SK-N-SH treated with all-trans-retinoic acid at 6 μM for 48 hours (cell line): ENCODE results near the gene EXOSC10.
"Not testable (repeated sequence)": the region's sequence is repeated elsewhere in the genome, so short reads cannot be mapped to it uniquely, and the experiment has no call there.

ENCODE experiments used
- CSDC2 ChIP-seq: fragments of 250-450 bp; sonication (Bioruptor Pico); IDR thresholded peaks from 2 replicates; pipeline ENCODE4 v1.5.0; 2020; ENCODE audit warnings: mild to moderate bottlenecking, moderate library complexity
- ESRRG ChIP-seq: fragments of 250-450 bp; sonication (Bioruptor Pico); IDR thresholded peaks from 2 replicates; pipeline ENCODE4 v1.6.1; 2021; ENCODE audit warnings: mild to moderate bottlenecking
- GLIS3 ChIP-seq: fragments of 250-450 bp; sonication (Bioruptor Pico); IDR thresholded peaks from 2 replicates; pipeline ENCODE4 v1.5.0; 2020; ENCODE audit warnings: mild to moderate bottlenecking, moderate library complexity
- OSR1 ChIP-seq: fragments of 250-450 bp; sonication (Bioruptor Pico); IDR thresholded peaks from 2 replicates; pipeline ENCODE4 v1.8.0; 2022; ENCODE audit warnings: moderate library complexity, mild to moderate bottlenecking, inconsistent platforms
- SNAI2 ChIP-seq: fragments of 250-450 bp; sonication (Bioruptor Pico); IDR thresholded peaks from 2 replicates; pipeline ENCODE4 v1.5.0; 2020; ENCODE audit warnings: mild to moderate bottlenecking, moderate library complexity
- TOX ChIP-seq: fragments of 250-450 bp; sonication (Bioruptor Pico); IDR thresholded peaks from 2 replicates; pipeline ENCODE4 v1.8.0; 2021; ENCODE audit warnings: mild to moderate bottlenecking, moderate library complexity, borderline replicate concordance
- ZFP3 ChIP-seq: fragments of 250-450 bp; sonication (Bioruptor Pico); IDR thresholded peaks from 2 replicates; pipeline ENCODE4 v1.5.0; 2020; ENCODE audit warnings: mild to moderate bottlenecking, moderate library complexity
- ZFP30 ChIP-seq: fragments of 450-650 bp; formaldehyde crosslinking; IDR thresholded peaks from 2 replicates; pipeline ENCODE4 v1.5.0; 2022; ENCODE audit warnings: mild to moderate bottlenecking, moderate library complexity
- ZNF565 ChIP-seq: fragments of 450-650 bp; formaldehyde crosslinking; conservative IDR thresholded peaks from 2 replicates; pipeline ENCODE4 v1.5.0; 2020; ENCODE audit warnings: low read depth, mild to moderate bottlenecking, moderate library complexity
- TF ChIP-seq, protein P1 (sequence below): fragments of 250-450 bp; sonication (Bioruptor Pico); IDR thresholded peaks from 2 replicates; pipeline ENCODE4 v1.8.0; 2020; ENCODE audit warnings: mild to moderate bottlenecking, moderate library complexity, borderline replicate concordance
- TF ChIP-seq, protein P2 (sequence below): fragments of 250-450 bp; sonication (Bioruptor Pico); IDR thresholded peaks from 2 replicates; pipeline ENCODE4 v1.5.1; 2021; ENCODE audit warnings: mild to moderate bottlenecking, moderate library complexity
- TF ChIP-seq, protein P3 (sequence below): fragments of 250-450 bp; sonication (Bioruptor Pico); IDR thresholded peaks from 2 replicates; pipeline ENCODE4 v1.5.1; 2020; ENCODE audit warnings: low read depth, mild to moderate bottlenecking, moderate library complexity

DNA sequence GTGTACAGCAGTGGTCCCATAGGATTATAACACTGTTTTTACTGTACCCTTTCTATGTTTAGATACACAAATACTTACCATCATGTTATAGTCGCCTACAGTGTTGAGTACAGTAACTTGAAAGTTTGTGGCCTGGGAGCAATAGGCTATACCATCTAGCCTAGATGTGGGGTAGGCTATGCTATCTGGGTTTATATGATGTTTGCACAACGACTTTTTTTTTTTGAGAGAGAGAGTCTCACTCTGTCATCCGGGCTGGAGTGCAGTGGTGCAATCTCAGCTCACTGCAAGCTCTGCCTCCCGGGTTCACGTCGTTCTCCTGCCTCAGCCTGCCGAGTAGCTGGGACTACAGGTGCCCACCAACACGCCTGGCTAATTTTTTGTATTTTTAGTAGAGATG, 80.3 kb downstream of the EXOSC10 start:
- TF ChIP-seq, protein P1, sequence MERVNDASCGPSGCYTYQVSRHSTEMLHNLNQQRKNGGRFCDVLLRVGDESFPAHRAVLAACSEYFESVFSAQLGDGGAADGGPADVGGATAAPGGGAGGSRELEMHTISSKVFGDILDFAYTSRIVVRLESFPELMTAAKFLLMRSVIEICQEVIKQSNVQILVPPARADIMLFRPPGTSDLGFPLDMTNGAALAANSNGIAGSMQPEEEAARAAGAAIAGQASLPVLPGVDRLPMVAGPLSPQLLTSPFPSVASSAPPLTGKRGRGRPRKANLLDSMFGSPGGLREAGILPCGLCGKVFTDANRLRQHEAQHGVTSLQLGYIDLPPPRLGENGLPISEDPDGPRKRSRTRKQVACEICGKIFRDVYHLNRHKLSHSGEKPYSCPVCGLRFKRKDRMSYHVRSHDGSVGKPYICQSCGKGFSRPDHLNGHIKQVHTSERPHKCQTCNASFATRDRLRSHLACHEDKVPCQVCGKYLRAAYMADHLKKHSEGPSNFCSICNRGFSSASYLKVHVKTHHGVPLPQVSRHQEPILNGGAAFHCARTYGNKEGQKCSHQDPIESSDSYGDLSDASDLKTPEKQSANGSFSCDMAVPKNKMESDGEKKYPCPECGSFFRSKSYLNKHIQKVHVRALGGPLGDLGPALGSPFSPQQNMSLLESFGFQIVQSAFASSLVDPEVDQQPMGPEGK, result not testable (repeated sequence)
- not testable (repeated sequence) for TF ChIP-seq ZFP3; GLIS3 (CRISPR knock-in tag); ZFP30 (CRISPR knock-in tag); TOX (CRISPR knock-in tag); SNAI2 (CRISPR knock-in tag); OSR1; ZNF565 (CRISPR knock-in tag); ESRRG (CRISPR knock-in tag); CSDC2
- TF ChIP-seq, protein P2, sequence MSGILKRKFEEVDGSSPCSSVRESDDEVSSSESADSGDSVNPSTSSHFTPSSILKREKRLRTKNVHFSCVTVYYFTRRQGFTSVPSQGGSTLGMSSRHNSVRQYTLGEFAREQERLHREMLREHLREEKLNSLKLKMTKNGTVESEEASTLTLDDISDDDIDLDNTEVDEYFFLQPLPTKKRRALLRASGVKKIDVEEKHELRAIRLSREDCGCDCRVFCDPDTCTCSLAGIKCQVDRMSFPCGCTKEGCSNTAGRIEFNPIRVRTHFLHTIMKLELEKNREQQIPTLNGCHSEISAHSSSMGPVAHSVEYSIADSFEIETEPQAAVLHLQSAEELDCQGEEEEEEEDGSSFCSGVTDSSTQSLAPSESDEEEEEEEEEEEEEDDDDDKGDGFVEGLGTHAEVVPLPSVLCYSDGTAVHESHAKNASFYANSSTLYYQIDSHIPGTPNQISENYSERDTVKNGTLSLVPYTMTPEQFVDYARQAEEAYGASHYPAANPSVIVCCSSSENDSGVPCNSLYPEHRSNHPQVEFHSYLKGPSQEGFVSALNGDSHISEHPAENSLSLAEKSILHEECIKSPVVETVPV (CRISPR knock-in tag), result not testable (repeated sequence)
- TF ChIP-seq, protein P3, sequence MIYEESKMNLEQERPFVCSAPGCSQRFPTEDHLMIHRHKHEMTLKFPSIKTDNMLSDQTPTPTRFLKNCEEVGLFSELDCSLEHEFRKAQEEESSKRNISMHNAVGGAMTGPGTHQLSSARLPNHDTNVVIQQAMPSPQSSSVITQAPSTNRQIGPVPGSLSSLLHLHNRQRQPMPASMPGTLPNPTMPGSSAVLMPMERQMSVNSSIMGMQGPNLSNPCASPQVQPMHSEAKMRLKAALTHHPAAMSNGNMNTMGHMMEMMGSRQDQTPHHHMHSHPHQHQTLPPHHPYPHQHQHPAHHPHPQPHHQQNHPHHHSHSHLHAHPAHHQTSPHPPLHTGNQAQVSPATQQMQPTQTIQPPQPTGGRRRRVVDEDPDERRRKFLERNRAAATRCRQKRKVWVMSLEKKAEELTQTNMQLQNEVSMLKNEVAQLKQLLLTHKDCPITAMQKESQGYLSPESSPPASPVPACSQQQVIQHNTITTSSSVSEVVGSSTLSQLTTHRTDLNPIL (CRISPR knock-in tag), result not testable (repeated sequence)
